Limb (tissue), 2 donors: Measurements from ENCODE around the gene VEZF1.

Experiments used
- DNase-seq, 2 donors: peaks; one replicate each; pipeline ENCODE4 v3.0.0-alpha.2; 2016; ENCODE audit errors: extremely low spot score in 2 of 2

Gene VEZF1

GRCh38 chr17:57987581-57988300, at the start of gene VEZF1:
Gene VEZF1, minus strand, starts transcription at chr17:57988254. Its CDS starts 143 bp downstream, at chr17:57988111.
- DNase-seq = peak; percentile 70 to 90

- no peak for DNase-seq
These were observed 44.8 kb upstream of the VEZF1 start for GRCh38 chr17:58032691-58033415.

GRCh38 chr17:58028578-58028977, 40.5 kb upstream of the VEZF1 start:
- DNase-seq = no peak

GRCh38 chr17:58020401-58020800, 32.3 kb upstream of the VEZF1 start:
- no peak for DNase-seq

- no peak for DNase-seq
These were observed 31.5 kb upstream of the VEZF1 start for GRCh38 chr17:58019521-58019920.

- DNase-seq = no peak
These were observed 31.0 kb upstream of the VEZF1 start for GRCh38 chr17:58019039-58019438.

- no peak for DNase-seq
These were observed 22.2 kb upstream of the VEZF1 start for GRCh38 chr17:58010067-58010799.

- DNase-seq = no peak
These were observed 20.0 kb upstream of the VEZF1 start for GRCh38 chr17:58007781-58008706.

GRCh38 chr17:58006924-58007780, 19.1 kb upstream of the VEZF1 start, which contains the start of gene SRSF1:
Gene SRSF1, minus strand, starts transcription at chr17:58007246. Its CDS starts 109 bp downstream, at chr17:58007137.
- DNase-seq = peak; percentile 98 to 99

- DNase-seq = peak; percentile 67 to 88
These were observed 18.5 kb upstream of the VEZF1 start for GRCh38 chr17:58006560-58006923.

GRCh38 chr17:58005728-58006559, 17.9 kb upstream of the VEZF1 start:
- DNase-seq = no peak

- DNase-seq = no peak
These were observed 17.1 kb upstream of the VEZF1 start for GRCh38 chr17:58005031-58005727.

GRCh38 chr17:58004060-58004459, 16.0 kb upstream of the VEZF1 start:
- DNase-seq = no peak

- no peak for DNase-seq
These were observed 14.9 kb upstream of the VEZF1 start for GRCh38 chr17:58002973-58003372.

- DNase-seq = no peak
These were observed 14.3 kb upstream of the VEZF1 start for GRCh38 chr17:58002154-58002948.

GRCh38 chr17:58001461-58002124, 13.5 kb upstream of the VEZF1 start:
- DNase-seq = no peak

GRCh38 chr17:57999496-58000017, 11.5 kb upstream of the VEZF1 start:
- DNase-seq = peak in 1 of 2 donors; percentile 87
